ENCODE data around the gene ALOXE3. TPM values are rescaled to one million over a fixed set of nuclear protein-coding genes. Genes with fewer than 3 reads are reported as not detected.

ALOXE3 gene
- total and polyA plus RNA-seq, 8 donors, result 0.12 to 0.43 TPM; not detected in 6

DNA sequence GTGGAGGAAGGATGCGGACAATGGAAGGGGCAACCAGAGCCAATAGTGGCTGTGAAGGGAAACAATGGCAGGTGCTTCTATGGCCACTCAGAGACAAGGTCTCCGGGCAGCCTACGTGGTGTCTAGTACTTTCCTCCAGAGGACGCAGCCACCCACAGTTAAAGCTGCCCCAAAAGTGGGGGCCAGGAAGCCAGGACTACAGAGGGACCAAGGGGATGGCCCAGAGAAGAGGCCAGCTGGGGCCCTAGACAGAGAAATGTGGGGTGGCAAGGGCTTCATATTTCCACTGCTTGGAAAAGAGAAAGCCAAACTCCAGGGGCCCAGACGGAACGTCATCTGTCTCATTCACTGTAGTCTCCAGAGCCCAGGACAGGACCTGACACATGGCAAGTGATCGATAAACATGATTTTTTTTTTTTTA lies 34.7 kb upstream of the ALOXE3 start:
- peak overlapping the region; percentile 66 to 91 (median 76) for H3K4me3 ChIP-seq
- no peaks in the 10 kb centered on the region for H3K27me3 ChIP-seq
- H3K27ac ChIP-seq, result peak overlapping the region; percentile 96 to 100 (median 100)
- H3K4me1 ChIP-seq, result peaks cover 37 to 76% (median 60%) of the 10 kb centered on the region in 4 donors
- TF ChIP-seq POLR2A (IDR thresholded peaks at IDR 0.05) (no peak), EP300 (IDR thresholded peaks at IDR 0.05) (no peak), POLR2AphosphoS5 (IDR thresholded peaks at IDR 0.05) (no peak)
- TF ChIP-seq, protein P1, sequence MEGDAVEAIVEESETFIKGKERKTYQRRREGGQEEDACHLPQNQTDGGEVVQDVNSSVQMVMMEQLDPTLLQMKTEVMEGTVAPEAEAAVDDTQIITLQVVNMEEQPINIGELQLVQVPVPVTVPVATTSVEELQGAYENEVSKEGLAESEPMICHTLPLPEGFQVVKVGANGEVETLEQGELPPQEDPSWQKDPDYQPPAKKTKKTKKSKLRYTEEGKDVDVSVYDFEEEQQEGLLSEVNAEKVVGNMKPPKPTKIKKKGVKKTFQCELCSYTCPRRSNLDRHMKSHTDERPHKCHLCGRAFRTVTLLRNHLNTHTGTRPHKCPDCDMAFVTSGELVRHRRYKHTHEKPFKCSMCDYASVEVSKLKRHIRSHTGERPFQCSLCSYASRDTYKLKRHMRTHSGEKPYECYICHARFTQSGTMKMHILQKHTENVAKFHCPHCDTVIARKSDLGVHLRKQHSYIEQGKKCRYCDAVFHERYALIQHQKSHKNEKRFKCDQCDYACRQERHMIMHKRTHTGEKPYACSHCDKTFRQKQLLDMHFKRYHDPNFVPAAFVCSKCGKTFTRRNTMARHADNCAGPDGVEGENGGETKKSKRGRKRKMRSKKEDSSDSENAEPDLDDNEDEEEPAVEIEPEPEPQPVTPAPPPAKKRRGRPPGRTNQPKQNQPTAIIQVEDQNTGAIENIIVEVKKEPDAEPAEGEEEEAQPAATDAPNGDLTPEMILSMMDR (IDR thresholded peaks at IDR 0.05), result no peak
- intact Hi-C loops (cut with DNase I; ENCODE audit: low total_unique reads), result no loop called here
- no peaks in the 10 kb centered on the region for H3K9me3 ChIP-seq
- DNase-seq, result peak in 1 of 2 donors; percentile 49
- peaks cover 36 to 42% (median 37%) of the 10 kb centered on the region in 4 donors for H3K36me3 ChIP-seq
- WGBS, 5 donors, result 65 to 77% (median 73%) methylated on average over 7 of the region's 7 CpGs

- DNase-seq, result peak; percentile 97 to 98
- H3K36me3 ChIP-seq, result peaks cover 44 to 47% (median 45%) of the 10 kb centered on the region in 4 donors
- H3K4me1 ChIP-seq, result peaks cover 37 to 78% (median 60%) of the 10 kb centered on the region in 4 donors
- WGBS, 5 donors, result 1 to 3% (median 2%) methylated on average over 24 to 42 of the region's 42 CpGs
- peak within 1 kb of the TSS; percentile 96 to 100 (median 100) for H3K27ac ChIP-seq
- peak; percentile 63 for TF ChIP-seq EP300 (IDR thresholded peaks at IDR 0.05)
- TF ChIP-seq, protein P1 (IDR thresholded peaks at IDR 0.05), result no peak
- peak in 2 of 4 donors; percentile 34 to 81 for TF ChIP-seq POLR2A (IDR thresholded peaks at IDR 0.05)
- TF ChIP-seq POLR2AphosphoS5 (IDR thresholded peaks at IDR 0.05), result peak; percentile 93 to 99 (median 99)
- no peaks in the 10 kb centered on the region for H3K9me3 ChIP-seq
- H3K4me3 ChIP-seq, result peak within 1 kb of the TSS; percentile 66 to 91 (median 76)
- intact Hi-C loops (cut with DNase I; ENCODE audit: low total_unique reads), result no loop called here
- H3K27me3 ChIP-seq, result no peaks in the 10 kb centered on the region
Measured at GRCh38 chr17:8152112-8152775, 33.9 kb upstream of the ALOXE3 start, which contains the start of gene PER1. PER1 (minus strand) TSS chr17:8152404; CDS start chr17:8150706, 1,698 bp downstream.

GRCh38 chr17:8151641-8152111 lies 33.4 kb upstream of the ALOXE3 start:
- Histone ChIP-seq H3K4me3 (peak overlapping the region; percentile 66 to 91 (median 76)), H3K9me3 (no peaks in the 10 kb centered on the region), H3K27ac (peak overlapping the region; percentile 96 to 100 (median 100)), H3K27me3 (no peaks in the 10 kb centered on the region), H3K4me1 (peaks cover 32 to 76% (median 58%) of the 10 kb centered on the region in 4 donors), H3K36me3 (peaks cover 49 to 52% (median 50%) of the 10 kb centered on the region in 4 donors)
- intact Hi-C loops (cut with DNase I; ENCODE audit: low total_unique reads), result no loop called here
- peak; percentile 90 for DNase-seq
- TF ChIP-seq POLR2A (IDR thresholded peaks at IDR 0.05), result peak in 2 of 4 donors; percentile 25 to 50
- TF ChIP-seq POLR2AphosphoS5 (IDR thresholded peaks at IDR 0.05), result peak; percentile 91 to 96 (median 94)
- peak; percentile 99 for TF ChIP-seq EP300 (IDR thresholded peaks at IDR 0.05)
- TF ChIP-seq, protein P1 (IDR thresholded peaks at IDR 0.05), result no peak
- WGBS, 5 donors, result 4 to 16% (median 10%) methylated on average over 21 to 22 of the region's 22 CpGs

DNA sequence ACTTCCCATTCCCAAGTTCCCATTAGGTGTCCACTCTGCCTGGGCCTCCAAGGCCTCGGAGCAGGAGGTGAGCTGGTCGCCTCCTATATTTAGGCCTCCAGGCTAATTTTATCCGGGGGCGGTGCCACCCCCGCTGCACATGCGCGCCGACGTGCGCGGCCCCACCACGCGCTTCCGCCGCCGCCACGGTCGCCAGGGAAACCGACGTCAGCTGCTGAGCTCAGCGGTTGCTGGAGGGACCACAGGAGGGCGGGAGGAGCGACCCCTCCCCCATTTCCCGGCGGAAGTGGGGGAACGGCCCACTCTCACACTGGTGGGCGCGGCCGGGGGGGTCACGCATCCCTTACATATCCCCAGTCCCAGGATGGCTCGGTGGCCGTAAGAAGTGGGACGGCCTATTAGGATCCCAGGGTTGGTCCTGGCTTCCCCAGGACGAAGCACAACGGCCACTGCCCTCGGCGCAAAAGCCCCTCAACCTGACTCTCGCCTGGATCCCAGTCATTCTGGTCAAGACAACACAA lies 32.9 kb upstream of the ALOXE3 start:
- intact Hi-C loops (cut with DNase I; ENCODE audit: low total_unique reads), result no loop called here
- peaks cover 32 to 76% (median 63%) of the 10 kb centered on the region in 4 donors for H3K4me1 ChIP-seq
- peak; percentile 77 to 98 for DNase-seq
- TF ChIP-seq, protein P1 (IDR thresholded peaks at IDR 0.05), result no peak
- TF ChIP-seq EP300 (IDR thresholded peaks at IDR 0.05) (peak; percentile 80), POLR2AphosphoS5 (IDR thresholded peaks at IDR 0.05) (peak; percentile 73 to 94 (median 90)), POLR2A (IDR thresholded peaks at IDR 0.05) (no peak)
- peak overlapping the region; percentile 66 to 91 (median 76) for H3K4me3 ChIP-seq
- no peaks in the 10 kb centered on the region for H3K9me3 ChIP-seq
- peak overlapping the region; percentile 96 to 100 (median 100) for H3K27ac ChIP-seq
- peaks cover 54 to 57% (median 55%) of the 10 kb centered on the region in 4 donors for H3K36me3 ChIP-seq
- H3K27me3 ChIP-seq, result no peaks in the 10 kb centered on the region
- 9 to 38% (median 33%) methylated on average over 11 to 38 of the region's 38 CpGs for WGBS, 5 donors

All from stomach (tissue), 9 donors.